Progenitor cell of endocrine pancreas (in vitro differentiated cells): ENCODE measurements around the gene CCDC51. TPM values are rescaled to one million over a fixed set of nuclear protein-coding genes. Genes with fewer than 3 reads are reported as not detected.

ENCODE experiments used
- DNase-seq: peaks from one replicate; pipeline ENCODE4 v3.0.0; 2021; ENCODE audit warnings: low spot score; ENCODE audit not compliant: unreplicated experiment
- H3K27ac Mint-ChIP-seq: 2 replicates; pipeline ENCODE4 v1.8.0; 2021; ENCODE audit warnings: mild to moderate bottlenecking, moderate library complexity, mixed read lengths
- H3K27me3 Mint-ChIP-seq: 2 replicates; pipeline ENCODE4 v1.8.0; 2021; ENCODE audit warnings: mixed read lengths
- H3K36me3 Mint-ChIP-seq: 2 replicates; pipeline ENCODE4 v1.8.0; 2022; ENCODE audit warnings: mixed read lengths; ENCODE audit not compliant: insufficient read depth
- H3K4me1 Mint-ChIP-seq: 2 replicates; pipeline ENCODE4 v1.8.0; 2021; ENCODE audit warnings: low read depth, mixed read lengths
- H3K4me3 Mint-ChIP-seq: 2 replicates; pipeline ENCODE4 v1.8.0; 2021; ENCODE audit warnings: low read depth, mild to moderate bottlenecking, moderate library complexity, mixed read lengths
- H3K9me3 Mint-ChIP-seq: 2 replicates; pipeline ENCODE4 v1.8.0; 2021; ENCODE audit warnings: low read depth, mixed read lengths
- total RNA-seq: library from RNA; stranded (reverse); gene quantifications from 2 replicates; pipeline ENCODE4 v1.2.1, GENCODE V29; 2021
- TF ChIP-seq, protein P1 (sequence below): fragments of 200-600 bp; sonication (generic); IDR thresholded peaks from one replicate; pipeline ENCODE4 v1.5.0; 2021; ENCODE audit warnings: antibody characterized with exemption, mild to moderate bottlenecking; ENCODE audit not compliant: unreplicated experiment

The CCDC51 gene
- total RNA-seq, 1 donor from 2014 or later = 13.2 TPM

DNA sequence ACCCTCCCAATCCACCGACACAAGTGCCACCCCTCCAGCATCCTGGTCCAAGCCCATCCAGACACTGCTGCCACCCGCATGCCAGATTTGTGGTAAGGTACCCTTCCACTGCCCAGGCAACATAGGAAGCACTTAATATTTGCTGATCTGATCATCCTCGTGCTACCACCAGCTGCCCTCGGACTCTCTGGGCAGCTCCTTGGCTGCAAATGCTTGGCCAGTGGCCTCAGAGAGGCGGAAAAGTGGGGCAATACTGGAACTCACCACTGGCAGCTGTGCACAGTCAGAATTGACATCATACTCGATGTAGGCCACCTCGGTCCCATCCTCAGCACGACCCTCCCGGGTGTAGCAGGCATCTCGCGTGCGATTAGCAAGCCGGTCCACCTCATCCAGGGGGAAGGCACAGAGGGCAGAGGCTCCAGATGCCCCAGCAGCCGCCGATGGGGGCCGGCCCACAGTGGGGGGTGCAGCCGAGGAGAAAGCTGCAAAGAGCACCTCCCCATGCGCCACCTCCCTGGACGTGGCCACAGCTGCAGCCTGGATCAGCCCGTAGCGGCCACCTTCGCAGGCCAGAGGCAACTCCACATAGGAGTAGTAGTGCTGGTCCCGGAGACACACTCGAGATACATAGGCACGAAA, 16.6 kb downstream of the CCDC51 start:
- Mint-ChIP-seq H3K27me3 (no peaks in the 10 kb centered on the region), H3K36me3 (peaks cover 10% of the 10 kb centered on the region), H3K9me3 (no peaks in the 10 kb centered on the region), H3K4me3 (no peak overlapping the region), H3K27ac (peak overlapping the region; percentile 33), H3K4me1 (peaks cover 37% of the 10 kb centered on the region)
- TF ChIP-seq, protein P1, sequence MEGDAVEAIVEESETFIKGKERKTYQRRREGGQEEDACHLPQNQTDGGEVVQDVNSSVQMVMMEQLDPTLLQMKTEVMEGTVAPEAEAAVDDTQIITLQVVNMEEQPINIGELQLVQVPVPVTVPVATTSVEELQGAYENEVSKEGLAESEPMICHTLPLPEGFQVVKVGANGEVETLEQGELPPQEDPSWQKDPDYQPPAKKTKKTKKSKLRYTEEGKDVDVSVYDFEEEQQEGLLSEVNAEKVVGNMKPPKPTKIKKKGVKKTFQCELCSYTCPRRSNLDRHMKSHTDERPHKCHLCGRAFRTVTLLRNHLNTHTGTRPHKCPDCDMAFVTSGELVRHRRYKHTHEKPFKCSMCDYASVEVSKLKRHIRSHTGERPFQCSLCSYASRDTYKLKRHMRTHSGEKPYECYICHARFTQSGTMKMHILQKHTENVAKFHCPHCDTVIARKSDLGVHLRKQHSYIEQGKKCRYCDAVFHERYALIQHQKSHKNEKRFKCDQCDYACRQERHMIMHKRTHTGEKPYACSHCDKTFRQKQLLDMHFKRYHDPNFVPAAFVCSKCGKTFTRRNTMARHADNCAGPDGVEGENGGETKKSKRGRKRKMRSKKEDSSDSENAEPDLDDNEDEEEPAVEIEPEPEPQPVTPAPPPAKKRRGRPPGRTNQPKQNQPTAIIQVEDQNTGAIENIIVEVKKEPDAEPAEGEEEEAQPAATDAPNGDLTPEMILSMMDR = no peak
- no peak for DNase-seq

DNA sequence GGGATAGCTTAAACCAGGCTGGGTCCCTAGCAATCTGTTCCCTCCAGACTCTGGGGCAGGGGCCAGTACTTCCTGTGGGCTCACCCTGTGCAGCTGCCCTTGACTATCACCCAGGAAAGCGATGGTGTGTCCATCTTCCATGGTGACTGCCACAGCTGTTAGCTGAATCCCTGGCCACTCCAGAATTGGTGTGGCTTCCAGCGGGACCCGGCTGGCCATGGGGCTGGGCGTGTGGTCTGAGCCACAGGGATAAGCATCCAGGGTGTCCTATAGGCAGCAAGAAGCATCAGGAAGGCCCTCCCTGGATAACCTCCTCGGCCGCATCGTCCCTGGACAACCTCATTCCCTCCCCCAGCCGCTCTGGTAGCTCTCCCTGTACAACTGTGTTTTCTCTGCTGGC, 17.2 kb downstream of the CCDC51 start:
- H3K4me1 Mint-ChIP-seq = peaks cover 30% of the 10 kb centered on the region
- H3K9me3 Mint-ChIP-seq = no peaks in the 10 kb centered on the region
- H3K27me3 Mint-ChIP-seq = no peaks in the 10 kb centered on the region
- H3K36me3 Mint-ChIP-seq = peaks cover 10% of the 10 kb centered on the region
- no peak overlapping the region for H3K4me3 Mint-ChIP-seq
- TF ChIP-seq, protein P1 = no peak
- peak overlapping the region; percentile 33 for H3K27ac Mint-ChIP-seq
- no peak for DNase-seq

DNA sequence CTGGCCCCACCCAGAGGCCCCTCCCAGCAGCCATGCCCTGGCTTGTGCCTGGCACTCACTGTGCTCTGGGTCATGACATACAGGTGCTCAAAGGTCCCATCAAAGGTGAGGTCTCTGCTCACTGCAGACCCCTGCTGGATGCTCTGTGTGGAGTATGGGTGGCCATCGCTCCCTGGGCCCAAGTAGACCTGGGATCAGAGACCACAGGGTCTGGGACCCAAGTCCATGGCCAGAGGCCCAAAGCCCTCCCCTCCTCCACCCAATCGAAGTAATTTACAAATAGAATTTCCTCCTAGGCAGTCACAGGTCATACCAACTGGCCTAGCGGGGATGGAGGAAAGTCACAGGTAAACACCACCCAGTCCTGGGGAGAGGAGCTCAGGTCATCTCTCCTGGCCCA, 17.6 kb downstream of the CCDC51 start:
- DNase-seq = no peak
- peaks cover 8% of the 10 kb centered on the region for H3K36me3 Mint-ChIP-seq
- H3K27ac Mint-ChIP-seq = no peak overlapping the region
- no peak overlapping the region for H3K4me3 Mint-ChIP-seq
- H3K27me3 Mint-ChIP-seq = no peaks in the 10 kb centered on the region
- TF ChIP-seq, protein P1 = peak; percentile 13
- H3K9me3 Mint-ChIP-seq = no peaks in the 10 kb centered on the region
- peaks cover 26% of the 10 kb centered on the region for H3K4me1 Mint-ChIP-seq

- H3K36me3 Mint-ChIP-seq = peaks cover 10% of the 10 kb centered on the region
- H3K4me3 Mint-ChIP-seq = no peak overlapping the region
- no peak for DNase-seq
- no peaks in the 10 kb centered on the region for H3K27me3 Mint-ChIP-seq
- TF ChIP-seq, protein P1 = no peak
- no peaks in the 10 kb centered on the region for H3K9me3 Mint-ChIP-seq
- H3K4me1 Mint-ChIP-seq = peaks cover 12% of the 10 kb centered on the region
- peak overlapping the region; percentile 84 for H3K27ac Mint-ChIP-seq
Observed at GRCh38 chr3:48420561-48420960, 19.4 kb downstream of the CCDC51 start.

- Mint-ChIP-seq H3K9me3 (no peaks in the 10 kb centered on the region), H3K36me3 (peaks cover 11% of the 10 kb centered on the region), H3K4me3 (no peak overlapping the region), H3K27me3 (no peaks in the 10 kb centered on the region), H3K4me1 (peaks cover 5% of the 10 kb centered on the region), H3K27ac (no peak overlapping the region)
- TF ChIP-seq, protein P1 = no peak
- DNase-seq = no peak
Observed at GRCh38 chr3:48419597-48419996, 20.3 kb downstream of the CCDC51 start.
